Osteoblast (primary cell): ENCODE data around the gene DVL1. TPM values are rescaled to one million over a fixed set of nuclear protein-coding genes. Genes with fewer than 3 reads are reported as not detected.

Experiments
- DNase-seq: peaks from one replicate; pipeline ENCODE4 v3.0.0; 2011; ENCODE audit warnings: low spot score, mixed read lengths; ENCODE audit not compliant: insufficient read length; ENCODE audit errors: missing footprints
- H2AFZ ChIP-seq: 2 replicates; pipeline ENCODE4 v1.6.0; 2011; ENCODE audit warnings: mild to moderate bottlenecking, low read length
- H3K27ac ChIP-seq: 2 replicates; pipeline ENCODE4 v1.5.1; 2011; ENCODE audit warnings: mild to moderate bottlenecking, low read depth, low read length, moderate library complexity
- H3K27me3 ChIP-seq: 2 replicates; pipeline ENCODE4 v1.6.0; 2012; ENCODE audit warnings: mild to moderate bottlenecking, control low read depth, inconsistent platforms, low read length, moderate library complexity; ENCODE audit not compliant: insufficient read depth
- H3K36me3 ChIP-seq: 2 replicates; pipeline ENCODE4 v1.5.1; 2011; ENCODE audit warnings: mild to moderate bottlenecking, low read length, control low read depth, moderate library complexity; ENCODE audit not compliant: insufficient read depth
- H3K4me1 ChIP-seq: 2 replicates; pipeline ENCODE4 v1.5.1; 2011; ENCODE audit warnings: mild to moderate bottlenecking, low read length, control low read depth, moderate library complexity; ENCODE audit not compliant: insufficient read depth
- H3K4me2 ChIP-seq: 2 replicates; pipeline ENCODE4 v1.6.0; 2011; ENCODE audit warnings: mild to moderate bottlenecking, low read length; ENCODE audit not compliant: insufficient read depth
- H3K4me3 ChIP-seq: fragments of 200-600 bp; sonication (generic); 3 replicates; pipeline ENCODE4 v1.5.1; 2012; ENCODE audit warnings: mild to moderate bottlenecking, low read length, inconsistent platforms; ENCODE audit not compliant: insufficient read depth
- H3K79me2 ChIP-seq: 2 replicates; pipeline ENCODE4 v1.6.0; 2012; ENCODE audit warnings: mild to moderate bottlenecking, low read length, control low read depth, inconsistent platforms; ENCODE audit not compliant: insufficient read depth
- H3K9me3 ChIP-seq: 2 replicates; pipeline ENCODE4 v1.5.1; 2011; ENCODE audit warnings: low read depth, low read length, control low read depth
- H4K20me1 ChIP-seq: 2 replicates; pipeline ENCODE4 v1.6.0; 2012; ENCODE audit warnings: mild to moderate bottlenecking, low read length, control low read depth; ENCODE audit not compliant: insufficient read depth
- CTCF ChIP-seq: IDR thresholded peaks from 2 replicates; pipeline ENCODE4 v1.5.1; 2011; ENCODE audit warnings: mild to moderate bottlenecking, low read depth, low read length, moderate library complexity; ENCODE audit errors: extremely low read depth
- total RNA-seq: library from RNA; depleted of rRNA; stranded (reverse); fragments of >200 nt; gene quantifications from 2 replicates; pipeline ENCODE4 v1.2.3, GENCODE V29; 2012

DVL1 gene
- total RNA-seq, 1 donor: 73.5 TPM

- no peak overlapping the region for H3K4me3 ChIP-seq
- no peaks in the 10 kb centered on the region for H3K9me3 ChIP-seq
- DNase-seq: peak; percentile 88
- peaks cover 29% of the 10 kb centered on the region for H3K36me3 ChIP-seq
- H3K4me2 ChIP-seq: no peak overlapping the region
- H4K20me1 ChIP-seq: peaks cover 32% of the 10 kb centered on the region
- no peaks in the 10 kb centered on the region for H3K27me3 ChIP-seq
- no peak for TF ChIP-seq CTCF
- H3K4me1 ChIP-seq: peaks cover 7% of the 10 kb centered on the region
- no peak overlapping the region for H3K27ac ChIP-seq
- peaks cover 57% of the 10 kb centered on the region for H3K79me2 ChIP-seq
- H2AFZ ChIP-seq: no peak overlapping the region
Observed at GRCh38 chr1:1353389-1354151, 4.4 kb upstream of the DVL1 start.

- H3K27me3 ChIP-seq: no peaks in the 10 kb centered on the region
- H3K9me3 ChIP-seq: no peaks in the 10 kb centered on the region
- peak overlapping the region; percentile 6 for H3K27ac ChIP-seq
- H3K36me3 ChIP-seq: peaks cover 29% of the 10 kb centered on the region
- peaks cover 37% of the 10 kb centered on the region for H4K20me1 ChIP-seq
- H3K4me1 ChIP-seq: peaks cover 6% of the 10 kb centered on the region
- no peak overlapping the region for H2AFZ ChIP-seq
- H3K79me2 ChIP-seq: peaks cover 59% of the 10 kb centered on the region
- no peak overlapping the region for H3K4me2 ChIP-seq
- no peak overlapping the region for H3K4me3 ChIP-seq
- peak; percentile 87 for DNase-seq
- no peak for TF ChIP-seq CTCF
Observed at GRCh38 chr1:1352786-1353388, 3.7 kb upstream of the DVL1 start.

GRCh38 chr1:1351511-1352427 lies 2.6 kb upstream of the DVL1 start:
- Histone ChIP-seq H3K9me3 (no peaks in the 10 kb centered on the region), H3K4me2 (peak overlapping the region; percentile 23), H3K79me2 (peaks cover 59% of the 10 kb centered on the region), H2AFZ (no peak overlapping the region), H3K36me3 (peaks cover 29% of the 10 kb centered on the region), H3K4me3 (peak overlapping the region; percentile 28), H3K27me3 (no peaks in the 10 kb centered on the region), H4K20me1 (peaks cover 41% of the 10 kb centered on the region), H3K4me1 (peaks cover 18% of the 10 kb centered on the region), H3K27ac (no peak overlapping the region)
- DNase-seq: peak; percentile 97
- TF ChIP-seq CTCF: no peak
